ENCODE results near the gene ANK2.

- no peak for TF ChIP-seq CTCF (IDR thresholded peaks at IDR 0.05; ENCODE audit: low read depth, low read length)
- TF ChIP-seq MYC (IDR thresholded peaks at IDR 0.05; ENCODE audit: low read depth, low read length) = no peak
- no peak for TF ChIP-seq POLR2A (IDR thresholded peaks at IDR 0.05; ENCODE audit: extremely low read depth, insufficient read length)
Measured at GRCh38 chr4:113013751-113014150, 35.7 kb upstream of the ANK2 start.
